Stimulated activated memory B cell treated with anti-CD40 and anti-IgM and Interleukin-4, amounts not matched to agents 10 μg/mL and 1 μg/mL and 100 μg/mL, for 72 hours (primary cell): ENCODE measurements around the gene HDAC4.
"Not testable (repeated sequence)": the region's sequence is repeated elsewhere in the genome, so short reads cannot be mapped to it uniquely, and the experiment has no call there.

ENCODE experiments used
- ATAC-seq: fragments of 150-1000 bp; cut with Tn5 transposase; 2 replicates; pipeline ENCODE4 v1.10.0; 2021
- H3K27ac Mint-ChIP-seq: one replicate; pipeline ENCODE4 v1.8.0; 2022; ENCODE audit warnings: mild to moderate bottlenecking, mixed read lengths
- H3K27me3 Mint-ChIP-seq: one replicate; pipeline ENCODE4 v1.8.0; 2022; ENCODE audit warnings: mixed read lengths
- H3K36me3 Mint-ChIP-seq: one replicate; pipeline ENCODE4 v1.8.0; 2022; ENCODE audit warnings: mixed read lengths
- H3K4me1 Mint-ChIP-seq: one replicate; pipeline ENCODE4 v1.8.0; 2022; ENCODE audit warnings: mixed read lengths
- H3K4me3 Mint-ChIP-seq: one replicate; pipeline ENCODE4 v1.8.0; 2022; ENCODE audit warnings: mild to moderate bottlenecking, moderate library complexity, mixed read lengths
- H3K9me3 Mint-ChIP-seq: one replicate; pipeline ENCODE4 v1.8.0; 2022; ENCODE audit warnings: mixed read lengths

Gene HDAC4

DNA sequence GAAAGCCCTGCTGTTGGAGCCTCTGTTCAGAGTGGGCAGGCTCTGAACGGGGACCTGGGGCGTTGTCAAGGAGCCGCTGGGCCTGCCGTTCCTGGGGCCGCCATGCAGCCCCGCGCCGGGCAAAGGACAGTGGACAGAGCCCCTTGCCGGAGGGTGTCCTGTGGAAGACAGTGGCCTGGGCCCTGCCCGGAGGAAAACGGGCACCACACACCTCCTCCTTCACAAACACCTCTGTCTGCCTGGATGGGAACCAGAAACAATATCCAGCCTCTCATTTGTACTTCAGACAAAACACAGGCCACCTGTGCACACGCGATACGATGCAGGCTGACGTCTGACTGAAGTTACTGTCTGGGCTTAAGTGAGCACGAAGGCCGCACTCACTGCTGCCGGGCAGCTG lies 319.2 kb downstream of the HDAC4 start:
- Mint-ChIP-seq H3K4me3 (no peak overlapping the region), H3K4me1 (no peaks in the 10 kb centered on the region), H3K27me3 (no peaks in the 10 kb centered on the region), H3K36me3 (peaks cover 39% of the 10 kb centered on the region), H3K27ac (no peak overlapping the region), H3K9me3 (no peaks in the 10 kb centered on the region)
- no peak for ATAC-seq

DNA sequence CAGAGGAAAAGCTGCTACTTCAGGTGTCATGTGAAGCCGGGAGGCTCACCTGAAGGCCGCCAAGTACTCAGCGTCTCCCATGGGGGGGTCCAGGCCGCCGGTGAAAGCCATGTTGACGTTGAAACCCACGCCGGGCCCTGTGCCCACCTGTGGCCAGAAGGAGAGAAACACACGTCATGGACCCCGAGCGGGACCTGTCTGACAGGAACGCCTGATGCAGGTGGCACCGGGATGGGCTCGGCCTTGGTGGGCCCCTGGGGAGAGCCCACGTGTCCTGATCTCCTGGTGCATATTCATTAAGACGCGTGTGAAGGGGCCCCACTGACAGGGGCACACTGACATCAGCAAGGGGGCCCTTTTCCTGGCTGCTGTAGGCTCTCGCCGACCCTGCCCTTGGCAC lies 319.8 kb downstream of the HDAC4 start:
- H3K9me3 Mint-ChIP-seq, result no peaks in the 10 kb centered on the region
- no peaks in the 10 kb centered on the region for H3K4me1 Mint-ChIP-seq
- H3K36me3 Mint-ChIP-seq, result peaks cover 42% of the 10 kb centered on the region
- no peak overlapping the region for H3K4me3 Mint-ChIP-seq
- no peaks in the 10 kb centered on the region for H3K27me3 Mint-ChIP-seq
- no peak for ATAC-seq
- H3K27ac Mint-ChIP-seq, result no peak overlapping the region

- no peaks in the 10 kb centered on the region for H3K27me3 Mint-ChIP-seq
- peaks cover 52% of the 10 kb centered on the region for H3K36me3 Mint-ChIP-seq
- no peaks in the 10 kb centered on the region for H3K4me1 Mint-ChIP-seq
- H3K4me3 Mint-ChIP-seq, result no peak overlapping the region
- no peak for ATAC-seq
- H3K27ac Mint-ChIP-seq, result no peak overlapping the region
- no peaks in the 10 kb centered on the region for H3K9me3 Mint-ChIP-seq
Measured at GRCh38 chr2:239079671-239080294, 321.0 kb downstream of the HDAC4 start.

- Mint-ChIP-seq H3K4me1 (no peaks in the 10 kb centered on the region), H3K4me3 (no peak overlapping the region), H3K36me3 (peaks cover 55% of the 10 kb centered on the region), H3K27ac (no peak overlapping the region), H3K9me3 (no peaks in the 10 kb centered on the region), H3K27me3 (no peaks in the 10 kb centered on the region)
- ATAC-seq, result no peak
Measured at GRCh38 chr2:239078128-239078924, 322.5 kb downstream of the HDAC4 start.

GRCh38 chr2:239077260-239077659 lies 323.6 kb downstream of the HDAC4 start:
- no peaks in the 10 kb centered on the region for H3K9me3 Mint-ChIP-seq
- H3K27ac Mint-ChIP-seq, result no peak overlapping the region
- no peak overlapping the region for H3K4me3 Mint-ChIP-seq
- peaks cover 64% of the 10 kb centered on the region for H3K36me3 Mint-ChIP-seq
- no peaks in the 10 kb centered on the region for H3K4me1 Mint-ChIP-seq
- ATAC-seq, result no peak
- H3K27me3 Mint-ChIP-seq, result no peaks in the 10 kb centered on the region

- Mint-ChIP-seq H3K36me3 (peaks cover 73% of the 10 kb centered on the region), H3K4me1 (no peaks in the 10 kb centered on the region), H3K27me3 (no peaks in the 10 kb centered on the region), H3K4me3 (no peak overlapping the region), H3K27ac (no peak overlapping the region), H3K9me3 (no peaks in the 10 kb centered on the region)
- ATAC-seq, result no peak
Measured at GRCh38 chr2:239075918-239076758, 324.7 kb downstream of the HDAC4 start.

- Mint-ChIP-seq H3K9me3 (no peaks in the 10 kb centered on the region), H3K4me3 (no peak overlapping the region), H3K27me3 (no peaks in the 10 kb centered on the region), H3K4me1 (peaks cover 7% of the 10 kb centered on the region), H3K27ac (no peak overlapping the region), H3K36me3 (peaks cover 55% of the 10 kb centered on the region)
- ATAC-seq, result no peak
Measured at GRCh38 chr2:239073745-239074530, 326.9 kb downstream of the HDAC4 start.

- Mint-ChIP-seq H3K36me3 (peaks cover 52% of the 10 kb centered on the region), H3K4me3 (no peak overlapping the region), H3K27ac (no peak overlapping the region), H3K4me1 (peaks cover 7% of the 10 kb centered on the region), H3K27me3 (no peaks in the 10 kb centered on the region), H3K9me3 (no peaks in the 10 kb centered on the region)
- no peak for ATAC-seq
Measured at GRCh38 chr2:239073270-239073669, 327.6 kb downstream of the HDAC4 start.

DNA sequence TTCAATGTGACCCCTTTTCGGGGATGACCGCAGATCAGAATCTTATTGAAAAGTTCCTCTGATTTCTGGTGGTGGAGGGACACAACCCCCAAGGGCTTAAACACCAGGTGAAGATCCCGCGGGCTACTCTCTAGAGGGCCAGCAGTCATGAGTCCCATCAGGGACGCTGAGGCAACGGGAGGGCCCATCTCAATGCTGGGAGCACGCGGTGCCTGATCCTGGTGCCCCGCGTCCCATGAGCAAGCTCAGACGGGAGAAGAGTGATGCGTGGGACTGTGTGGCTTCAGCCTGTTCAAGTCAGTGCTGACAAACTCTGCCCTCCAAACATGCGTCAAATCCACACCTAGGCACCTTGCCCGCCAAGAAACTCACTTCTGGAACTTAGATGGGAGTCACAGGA lies 328.0 kb downstream of the HDAC4 start:
- H3K4me3 Mint-ChIP-seq, result no peak overlapping the region
- no peak overlapping the region for H3K27ac Mint-ChIP-seq
- peaks cover 52% of the 10 kb centered on the region for H3K36me3 Mint-ChIP-seq

DNA sequence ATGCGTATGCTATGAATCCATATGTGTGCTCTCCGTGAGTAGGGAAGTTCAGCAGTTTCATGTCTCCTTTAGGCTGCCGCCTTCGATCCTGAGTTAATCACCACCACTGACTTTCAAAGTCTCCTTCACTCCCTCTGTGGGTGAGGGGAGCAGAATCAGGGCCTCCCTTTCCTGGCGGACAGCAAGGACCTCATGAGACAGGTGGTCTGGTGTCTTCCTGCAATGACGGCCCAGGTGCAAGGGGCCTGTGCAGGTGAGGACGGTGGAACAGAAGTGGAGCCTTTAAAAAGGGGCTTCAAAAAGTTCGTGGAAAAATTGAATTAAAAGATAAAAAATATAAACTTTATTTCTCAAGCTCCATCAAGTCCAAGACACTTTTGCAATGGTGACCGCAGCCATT lies 330.4 kb downstream of the HDAC4 start:
- Mint-ChIP-seq H3K4me1 (peaks cover 7% of the 10 kb centered on the region), H3K36me3 (peaks cover 44% of the 10 kb centered on the region), H3K4me3 (no peak overlapping the region), H3K9me3 (no peaks in the 10 kb centered on the region), H3K27ac (peak overlapping the region; percentile 73), H3K27me3 (no peaks in the 10 kb centered on the region)
- ATAC-seq, result no peak

More for the DNA sequence above, 328.0 kb downstream of the HDAC4 start:
- H3K9me3 Mint-ChIP-seq, result no peaks in the 10 kb centered on the region
- H3K27me3 Mint-ChIP-seq, result no peaks in the 10 kb centered on the region
- ATAC-seq, result no peak
- peaks cover 7% of the 10 kb centered on the region for H3K4me1 Mint-ChIP-seq

- H3K27me3 Mint-ChIP-seq, H3K4me1 Mint-ChIP-seq, H3K9me3 Mint-ChIP-seq, H3K4me3 Mint-ChIP-seq: not testable (repeated sequence)
- peak; percentile 51 for ATAC-seq
- Mint-ChIP-seq H3K27ac (peak overlapping the region; percentile 73), H3K36me3 (peaks cover 36% of the 10 kb centered on the region)
Measured at GRCh38 chr2:239069362-239070333, 331.2 kb downstream of the HDAC4 start.

- Mint-ChIP-seq H3K4me1 (peaks cover 7% of the 10 kb centered on the region), H3K4me3 (no peak overlapping the region), H3K27ac (no peak overlapping the region), H3K27me3 (no peaks in the 10 kb centered on the region), H3K9me3 (no peaks in the 10 kb centered on the region), H3K36me3 (peaks cover 37% of the 10 kb centered on the region)
- ATAC-seq, result no peak
Measured at GRCh38 chr2:239068411-239068810, 332.4 kb downstream of the HDAC4 start.

- H3K9me3 Mint-ChIP-seq, result no peaks in the 10 kb centered on the region
- no peak overlapping the region for H3K27ac Mint-ChIP-seq
- peaks cover 7% of the 10 kb centered on the region for H3K4me1 Mint-ChIP-seq
- peaks cover 28% of the 10 kb centered on the region for H3K36me3 Mint-ChIP-seq
- ATAC-seq, result no peak
- no peak overlapping the region for H3K4me3 Mint-ChIP-seq
- H3K27me3 Mint-ChIP-seq, result no peaks in the 10 kb centered on the region
Measured at GRCh38 chr2:239067196-239067865, 333.5 kb downstream of the HDAC4 start.
